HG02973 (cell line): ENCODE measurements around the gene SIK3.

Experiments used
- ATAC-seq: cut with Tn5 transposase; IDR thresholded peaks from one replicate; pipeline ENCODE4 v1.9.1; 2021; ENCODE audit warnings: moderate library complexity; ENCODE audit not compliant: unreplicated experiment

SIK3 gene

GRCh38 chr11:116830184-116830912, 267.9 kb downstream of the SIK3 start:
- no peak for ATAC-seq

- no peak for ATAC-seq
Measured at GRCh38 chr11:116829525-116830183, 268.6 kb downstream of the SIK3 start, which contains the start of gene APOC3. APOC3 (plus strand) TSS chr11:116829907; CDS start chr11:116830583, 676 bp downstream.

GRCh38 chr11:116828632-116829524, 269.4 kb downstream of the SIK3 start:
- ATAC-seq: no peak

- no peak for ATAC-seq
Measured at GRCh38 chr11:116827461-116827860, 270.8 kb downstream of the SIK3 start.

GRCh38 chr11:116826751-116827431, 271.3 kb downstream of the SIK3 start:
- ATAC-seq: no peak

- ATAC-seq: no peak
Measured at GRCh38 chr11:116825854-116826750, 272.1 kb downstream of the SIK3 start.

GRCh38 chr11:116825434-116825833, 272.8 kb downstream of the SIK3 start:
- ATAC-seq: no peak

- no peak for ATAC-seq
Measured at GRCh38 chr11:116823031-116823843, 275.0 kb downstream of the SIK3 start, which contains the start of gene APOA4. APOA4 (minus strand) TSS chr11:116823304; CDS start chr11:116823191, 113 bp downstream.

- ATAC-seq: no peak
Measured at GRCh38 chr11:116822575-116822974, 275.7 kb downstream of the SIK3 start.

- no peak for ATAC-seq
Measured at GRCh38 chr11:116821050-116821918, 276.9 kb downstream of the SIK3 start.

GRCh38 chr11:116819049-116819448, 279.2 kb downstream of the SIK3 start:
- ATAC-seq: no peak

- no peak for ATAC-seq
Measured at GRCh38 chr11:116814502-116814901, 283.7 kb downstream of the SIK3 start.

GRCh38 chr11:116813781-116814471, 284.3 kb downstream of the SIK3 start:
- no peak for ATAC-seq

GRCh38 chr11:116813170-116813569, 285.1 kb downstream of the SIK3 start:
- no peak for ATAC-seq

- no peak for ATAC-seq
Measured at GRCh38 chr11:116812109-116812508, 286.1 kb downstream of the SIK3 start.

- no peak for ATAC-seq
Measured at GRCh38 chr11:116811194-116811593, 287.0 kb downstream of the SIK3 start.
